Germinal center (tissue), 1 donor: ENCODE results near the gene ANXA3.

Source experiments
- DNase-seq: peaks from one replicate; pipeline ENCODE4 v3.0.0; 2012; ENCODE audit warnings: mixed read lengths, low spot score

ANXA3 gene

DNA sequence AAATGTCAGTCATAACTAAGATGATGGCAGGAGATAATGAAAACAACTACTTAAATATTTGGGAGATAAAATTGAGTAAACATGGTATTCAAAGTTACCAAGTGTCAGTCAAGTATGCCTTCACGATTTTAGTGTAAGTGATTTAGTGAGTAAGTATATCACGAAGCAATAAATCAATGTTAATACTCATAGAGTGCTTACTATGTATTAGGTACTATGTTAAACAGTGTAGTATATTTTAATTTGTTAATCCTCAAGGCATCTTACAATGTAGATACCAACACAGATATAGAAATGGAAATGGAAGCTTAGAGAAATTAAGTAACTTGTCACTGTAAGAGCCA, 59.6 kb downstream of the ANXA3 start:
- no peak for DNase-seq

DNA sequence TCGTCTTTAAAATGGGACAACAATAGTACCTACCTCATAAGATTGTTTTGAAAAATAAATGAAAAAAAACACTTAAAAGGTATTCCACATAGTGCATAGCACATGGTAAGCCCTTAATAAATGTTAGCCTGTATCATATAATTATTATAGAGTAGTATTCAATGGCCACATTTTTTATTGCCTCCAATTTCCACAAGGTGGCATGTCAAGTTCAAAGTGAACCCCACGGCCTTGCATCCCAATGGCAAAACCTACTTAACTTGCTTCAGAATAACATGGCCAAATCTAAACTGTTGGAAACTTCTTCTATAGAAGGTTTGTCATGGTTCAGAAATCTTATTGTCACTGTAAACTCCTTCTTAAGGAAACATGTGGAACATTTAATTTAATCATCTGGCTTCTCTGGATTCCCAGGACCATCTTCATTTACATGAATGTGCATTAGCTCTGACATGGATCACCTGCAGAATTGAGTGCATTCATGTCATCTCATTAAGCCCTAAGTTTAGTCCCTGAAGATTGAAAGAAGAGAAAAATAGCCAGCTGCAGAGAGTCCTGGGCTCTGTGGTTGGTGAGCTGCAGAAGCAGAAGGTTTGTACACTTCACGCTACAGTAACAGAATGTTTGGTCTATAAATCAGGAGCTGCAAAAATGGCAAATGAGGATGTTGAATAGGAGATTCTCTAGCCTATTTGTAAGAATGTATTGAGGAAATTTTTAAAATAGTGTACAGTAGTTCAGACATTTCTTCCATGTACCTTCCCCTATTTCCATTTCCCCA, 61.0 kb downstream of the ANXA3 start:
- peak; percentile 50 for DNase-seq

DNA sequence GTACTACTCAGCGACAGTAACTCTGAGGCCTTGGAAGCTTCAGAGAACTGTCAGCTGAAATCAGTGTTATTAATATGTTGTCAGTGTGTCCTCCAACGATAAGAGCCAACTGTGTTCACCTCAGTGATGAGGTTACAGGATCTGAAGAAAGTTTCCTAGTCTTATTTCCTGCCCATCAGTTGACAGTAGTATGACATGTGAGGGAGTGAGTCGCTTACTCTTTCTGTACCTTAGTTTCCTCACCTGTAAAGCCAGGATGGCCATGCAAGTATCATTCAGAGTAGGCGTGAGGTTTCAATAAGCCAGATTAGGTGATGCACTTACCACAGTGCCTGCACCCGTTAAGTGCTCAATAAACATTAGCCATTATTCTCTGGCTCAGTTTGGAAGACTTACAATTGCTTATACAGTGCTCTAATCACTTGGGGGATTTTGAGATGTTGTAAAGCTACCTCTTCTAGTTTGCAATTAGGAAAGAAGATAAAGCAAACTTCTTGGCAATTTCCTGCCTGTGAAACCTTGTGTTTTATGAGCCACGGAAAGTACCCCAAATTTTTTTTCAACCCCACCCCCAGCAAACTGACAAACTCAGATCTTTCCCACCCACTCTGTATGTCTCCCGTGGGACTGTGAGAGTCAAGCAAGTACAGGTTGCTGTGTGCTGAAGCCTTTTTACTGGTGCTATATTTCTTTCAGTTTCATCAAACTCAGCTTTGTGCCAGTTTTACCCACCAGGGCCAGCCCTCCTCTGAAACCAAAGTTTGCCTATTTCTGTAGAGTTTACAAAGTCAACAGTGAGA, 62.2 kb downstream of the ANXA3 start:
- DNase-seq: peak; percentile 44

DNA sequence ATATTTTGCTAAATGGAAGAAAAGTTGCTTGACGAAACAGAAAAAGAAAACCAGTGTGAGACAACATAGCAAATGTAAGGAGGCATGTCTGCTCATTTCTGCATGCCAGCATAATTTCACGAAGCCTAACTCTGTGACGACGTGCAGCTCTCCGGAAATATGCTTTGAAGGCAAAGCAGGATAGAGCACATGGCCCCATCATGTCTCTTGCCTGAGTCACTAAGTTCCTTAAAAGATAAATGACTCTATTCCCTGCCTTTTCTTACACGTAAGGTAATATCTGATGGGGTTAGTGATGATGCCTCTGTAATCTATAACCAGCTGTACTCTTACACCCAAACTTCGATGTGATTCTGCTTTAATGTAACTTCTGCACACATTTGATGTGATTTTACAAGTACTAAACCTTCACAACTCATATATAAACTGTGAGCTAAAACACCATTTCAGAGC, 64.5 kb downstream of the ANXA3 start:
- no peak for DNase-seq

DNA sequence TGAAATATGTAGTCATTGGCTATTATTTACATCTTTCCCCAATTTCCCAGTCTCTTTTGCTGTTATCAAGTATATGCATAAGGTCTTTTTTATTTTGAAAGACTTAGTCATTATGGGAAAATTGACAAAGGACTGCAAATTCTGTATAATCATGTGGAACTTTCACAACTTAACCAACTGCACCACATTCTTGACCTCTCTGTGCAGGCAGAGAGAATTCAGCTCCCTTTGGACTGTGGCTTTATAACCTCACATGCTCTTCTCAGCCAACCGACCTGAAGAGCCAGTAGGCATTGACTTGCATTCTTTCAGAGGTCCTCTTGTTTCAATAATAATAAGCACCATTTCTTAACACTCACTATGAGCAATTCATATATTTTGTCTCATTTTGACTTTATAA, 66.9 kb downstream of the ANXA3 start:
- DNase-seq: no peak

DNA sequence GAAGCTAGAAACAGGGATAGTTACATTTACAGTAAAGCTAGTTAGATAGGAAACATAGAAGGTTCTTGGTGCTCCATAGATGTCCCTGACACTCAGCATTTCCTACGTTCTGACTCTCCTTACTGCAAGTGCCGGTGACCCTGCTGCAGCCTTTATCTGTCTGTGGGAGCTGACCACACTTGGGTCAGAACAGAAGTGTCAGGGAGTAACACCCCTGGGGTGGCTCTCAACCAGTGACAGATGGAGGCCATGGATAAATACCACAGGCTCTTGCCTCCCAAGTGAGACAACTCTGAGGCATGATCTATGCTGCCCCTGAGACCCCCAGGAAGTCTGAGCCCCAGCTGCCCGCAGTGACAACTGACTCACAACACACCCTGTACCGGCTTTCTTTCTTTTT, 69.8 kb downstream of the ANXA3 start:
- DNase-seq: no peak

DNA sequence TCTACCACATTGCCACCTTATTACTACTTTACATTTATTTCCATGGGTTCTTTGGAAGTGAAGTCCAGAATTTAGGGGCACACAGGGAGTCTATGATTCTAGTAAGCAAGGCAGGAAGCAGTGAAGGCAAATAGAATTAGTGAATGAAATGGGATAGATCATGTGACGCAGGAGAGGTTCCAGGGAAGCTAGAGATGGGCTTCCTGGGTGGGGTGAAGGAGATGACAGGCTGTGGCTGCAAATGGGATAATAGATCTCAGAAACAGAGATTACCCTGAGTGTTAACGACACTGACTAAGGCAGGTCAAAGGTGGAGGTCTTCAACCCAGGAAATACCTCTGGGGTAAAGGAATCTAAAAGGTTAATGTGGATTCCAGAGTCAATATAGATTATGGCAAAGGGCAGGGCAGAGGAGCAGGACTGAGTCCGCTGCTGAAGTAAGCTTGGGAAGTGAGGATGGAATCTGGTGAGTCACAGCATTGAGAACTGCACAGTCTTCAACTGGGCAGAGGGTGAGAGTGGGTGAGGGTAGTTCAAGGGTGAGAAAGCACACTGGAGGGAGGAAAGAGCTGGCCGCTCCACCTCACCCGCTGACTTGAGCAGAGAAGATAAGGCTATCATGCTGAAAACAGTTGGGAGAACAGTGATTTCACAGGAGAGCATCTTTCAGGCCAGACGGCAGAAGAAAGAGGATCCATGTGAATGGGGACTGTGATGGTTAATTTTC, 70.8 kb downstream of the ANXA3 start:
- no peak for DNase-seq

DNA sequence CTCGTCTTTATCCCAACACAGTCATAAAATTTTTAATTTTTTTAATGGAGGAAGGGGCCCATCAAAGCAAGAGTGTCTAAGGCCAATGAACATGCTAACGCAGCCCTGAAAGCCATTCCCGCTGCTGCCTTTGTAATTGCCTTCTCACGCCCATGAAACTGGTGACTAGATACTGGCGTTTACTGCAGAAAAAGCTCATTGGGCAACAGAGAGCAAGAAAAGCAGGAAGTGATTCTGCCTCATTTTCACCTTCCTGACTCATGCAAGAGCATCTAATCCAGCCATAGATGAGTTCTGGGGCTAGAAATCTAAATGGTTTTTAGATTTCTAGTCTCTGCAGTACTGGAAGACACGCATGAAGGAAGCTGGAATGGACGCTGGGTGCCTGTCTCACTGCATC, 72.5 kb downstream of the ANXA3 start:
- DNase-seq: no peak

DNA sequence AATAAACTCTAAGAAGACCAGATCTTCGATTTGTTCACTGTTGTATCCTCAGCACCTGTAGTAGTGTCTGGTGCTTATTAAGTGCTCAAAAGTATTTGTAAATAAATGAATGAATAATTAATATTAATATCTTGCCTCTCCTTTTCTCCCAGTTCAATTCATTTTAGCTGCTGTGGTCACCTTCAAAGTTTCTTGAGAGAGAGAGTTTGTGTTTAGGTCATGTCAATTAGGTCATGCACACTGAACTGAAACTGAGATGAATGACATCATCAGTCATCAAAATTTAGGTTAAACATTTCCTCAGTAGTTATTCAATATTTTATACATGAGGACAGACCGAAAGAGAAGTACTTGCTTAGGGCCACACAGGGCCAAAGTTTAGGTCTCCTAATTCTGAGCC, 73.5 kb downstream of the ANXA3 start:
- no peak for DNase-seq

DNA sequence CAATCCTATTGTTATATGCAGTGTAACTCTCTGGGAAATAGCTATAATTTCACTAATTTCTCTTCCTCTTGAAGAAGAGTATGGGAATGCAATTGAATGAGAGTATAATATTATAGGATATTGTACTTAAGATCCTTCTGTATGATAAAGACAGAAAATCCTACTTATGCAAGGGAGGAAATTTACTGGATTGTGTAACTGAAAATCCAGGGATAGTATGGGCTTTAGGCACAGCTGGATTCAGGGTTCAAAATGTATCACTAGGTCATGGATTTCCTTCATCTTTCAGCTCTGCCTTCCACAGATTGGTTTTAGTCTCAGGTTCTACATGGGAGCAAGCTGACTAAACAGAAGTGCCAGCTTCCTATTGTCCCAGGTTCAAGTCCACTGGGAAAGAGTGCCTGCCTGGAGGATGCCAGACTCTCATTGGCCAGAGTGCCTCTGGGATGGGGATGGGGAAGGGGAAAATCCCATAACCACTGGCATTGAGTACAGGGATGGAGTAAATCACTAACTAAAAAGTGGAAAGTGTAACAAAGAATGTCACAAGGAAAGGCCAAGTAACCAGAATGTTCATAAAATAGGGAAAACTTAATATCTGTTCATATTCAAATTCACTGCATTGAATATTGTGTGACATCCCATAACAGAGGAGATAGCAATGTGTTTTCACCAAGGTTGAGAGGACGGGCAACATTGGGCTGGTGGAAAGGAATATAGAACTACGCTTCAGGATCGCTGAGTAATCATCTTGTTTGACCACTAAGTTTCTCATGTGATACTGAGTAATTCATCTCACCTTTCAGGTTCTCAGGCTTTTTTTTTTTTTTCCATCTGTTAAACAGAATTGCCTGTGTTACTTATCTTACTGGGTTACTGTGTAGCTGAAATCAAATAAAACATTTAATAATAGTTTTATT, 75.7 kb downstream of the ANXA3 start:
- no peak for DNase-seq

DNA sequence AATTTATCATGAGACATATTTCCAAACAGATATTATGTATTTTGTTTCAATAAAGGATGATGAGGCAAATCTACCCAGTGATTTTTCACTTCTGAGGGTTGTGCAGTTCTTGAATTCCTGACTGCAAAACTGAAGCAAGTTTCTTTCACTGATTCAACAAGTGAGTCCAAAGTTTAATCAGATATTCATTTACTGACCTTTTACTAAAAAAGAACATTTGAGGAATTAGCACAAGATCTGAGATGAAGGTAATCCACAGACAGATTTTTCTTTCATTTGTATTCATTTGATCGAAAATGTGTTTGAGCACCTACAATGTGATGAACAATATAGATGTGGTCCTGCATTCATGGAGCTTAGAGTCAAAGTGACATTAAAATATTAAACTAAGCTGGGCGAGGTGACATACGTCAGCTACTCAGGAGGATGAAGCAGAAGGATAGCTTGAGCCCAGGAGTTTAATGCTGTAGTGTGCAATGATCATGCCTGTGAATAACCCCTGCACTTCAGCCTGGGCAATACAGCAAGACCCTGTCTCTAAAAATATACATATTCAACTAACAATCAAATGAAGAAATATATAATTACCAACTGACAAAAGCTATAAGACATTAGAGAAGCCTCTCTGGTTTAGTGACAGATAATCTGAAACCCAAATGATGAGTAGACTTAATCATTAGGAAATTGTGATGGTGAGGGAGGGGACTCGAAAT, 76.6 kb downstream of the ANXA3 start:
- DNase-seq: no peak

DNA sequence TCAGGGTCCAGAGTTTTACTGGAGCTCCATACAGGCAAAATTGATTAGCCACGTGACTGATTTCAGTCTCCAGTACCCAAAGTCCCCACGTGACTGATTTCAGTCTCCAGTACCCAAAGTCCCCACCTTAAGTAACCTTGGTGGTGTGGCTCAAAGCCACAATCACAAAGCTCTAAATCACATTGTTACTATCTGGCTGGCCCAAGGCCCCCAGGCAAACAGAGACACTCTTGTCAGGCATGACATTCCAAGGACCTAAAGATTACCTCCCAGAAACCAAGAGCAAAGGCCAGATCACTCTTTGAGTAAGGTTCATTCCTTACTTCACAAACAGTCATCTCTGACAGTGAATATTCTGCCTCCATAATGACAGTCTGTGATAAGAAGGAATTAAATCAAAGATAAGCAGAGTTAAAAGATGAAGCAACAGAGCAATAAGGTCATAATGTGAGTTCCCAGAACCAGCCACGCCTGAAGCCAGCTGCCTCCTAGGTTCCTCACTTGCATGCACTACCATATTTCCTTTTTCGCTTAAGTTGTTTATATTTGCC, 78.5 kb downstream of the ANXA3 start:
- no peak for DNase-seq

DNA sequence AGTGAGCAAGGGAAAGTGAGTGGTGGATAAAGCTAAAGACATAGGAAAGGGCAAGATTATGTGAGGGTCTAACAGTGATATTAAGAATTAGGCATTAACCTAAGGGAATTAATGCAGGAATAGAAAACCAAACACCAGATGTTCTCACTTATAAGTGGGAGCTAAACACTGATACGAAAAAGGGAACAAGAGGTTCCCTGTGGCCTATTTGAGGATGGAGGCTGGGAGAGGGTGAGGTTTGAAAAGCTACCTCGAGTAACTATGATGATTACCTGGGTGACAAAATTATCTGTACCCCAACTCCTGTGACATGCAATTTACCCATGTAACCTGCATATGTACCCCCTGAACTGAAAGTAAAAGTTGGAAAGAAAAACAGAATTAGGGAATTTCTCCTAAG, 79.0 kb downstream of the ANXA3 start:
- DNase-seq: no peak

DNA sequence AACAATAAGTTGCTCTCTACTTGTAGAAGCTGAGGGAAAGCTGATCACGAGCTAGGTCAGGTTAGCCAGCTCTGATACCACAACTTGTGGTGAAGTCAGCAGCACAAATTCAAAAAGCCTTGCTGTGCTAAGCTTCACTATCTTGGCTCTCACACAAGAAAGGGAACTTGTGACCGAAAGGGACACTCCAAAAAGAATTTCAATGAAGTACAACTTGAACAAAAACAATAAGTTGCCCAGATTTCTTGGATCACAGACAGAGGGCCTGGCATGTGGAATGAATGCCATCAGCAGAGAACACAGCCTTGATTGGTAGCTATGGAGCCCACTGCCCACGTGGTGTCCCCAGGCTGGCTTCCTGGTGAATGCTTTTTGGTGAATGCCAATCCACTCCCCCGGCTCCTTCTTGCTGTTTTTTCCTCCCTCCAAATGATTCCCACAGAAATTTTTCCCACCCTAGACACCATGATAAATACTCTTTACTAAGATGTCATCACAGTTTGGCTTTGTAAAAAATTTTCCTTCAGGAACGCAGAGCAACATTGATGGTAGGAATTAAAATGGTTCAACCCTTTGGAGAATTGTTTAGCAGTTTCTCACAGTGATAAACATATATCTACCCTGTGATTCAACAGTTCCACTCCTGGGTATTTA, 82.6 kb downstream of the ANXA3 start:
- DNase-seq: no peak

DNA sequence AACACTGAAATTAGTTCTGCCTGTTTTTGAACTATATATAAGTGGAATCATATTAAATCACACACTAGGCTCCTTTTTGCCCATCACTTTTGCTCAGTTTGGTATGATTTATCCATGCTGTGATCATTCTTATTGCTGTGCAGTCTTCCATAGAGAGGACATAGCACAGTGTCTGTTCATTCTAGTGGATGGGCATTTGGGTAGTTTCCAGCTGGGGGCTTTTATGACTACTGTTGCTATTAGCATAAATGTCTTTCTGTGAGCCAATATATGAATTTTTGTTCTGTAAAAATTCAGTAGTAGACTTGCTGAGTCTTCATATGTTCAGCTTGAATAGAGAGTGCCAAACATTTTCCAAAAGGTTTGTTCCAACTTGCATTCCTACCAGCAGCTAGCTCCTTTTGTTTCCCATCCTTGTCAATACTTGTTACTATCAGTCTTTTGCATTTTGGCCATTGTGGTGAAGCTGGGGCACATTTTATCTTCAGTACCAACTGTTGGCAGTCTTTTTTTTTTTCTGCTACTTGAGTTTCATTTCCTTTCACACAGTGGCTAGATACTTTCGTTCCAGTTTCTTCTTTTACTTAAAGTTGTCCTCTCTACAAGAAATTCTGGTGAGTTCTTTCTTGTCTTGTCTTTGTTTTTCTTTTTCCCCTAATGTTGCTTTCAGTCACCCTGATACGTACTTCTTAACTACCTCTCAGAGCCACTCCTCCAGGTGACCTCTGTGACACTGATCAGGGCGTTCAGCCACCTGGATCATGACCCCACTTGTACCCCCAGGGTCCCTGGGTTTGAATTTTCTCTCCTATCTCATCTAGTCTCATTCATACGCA, 87.0 kb downstream of the ANXA3 start:
- no peak for DNase-seq

DNA sequence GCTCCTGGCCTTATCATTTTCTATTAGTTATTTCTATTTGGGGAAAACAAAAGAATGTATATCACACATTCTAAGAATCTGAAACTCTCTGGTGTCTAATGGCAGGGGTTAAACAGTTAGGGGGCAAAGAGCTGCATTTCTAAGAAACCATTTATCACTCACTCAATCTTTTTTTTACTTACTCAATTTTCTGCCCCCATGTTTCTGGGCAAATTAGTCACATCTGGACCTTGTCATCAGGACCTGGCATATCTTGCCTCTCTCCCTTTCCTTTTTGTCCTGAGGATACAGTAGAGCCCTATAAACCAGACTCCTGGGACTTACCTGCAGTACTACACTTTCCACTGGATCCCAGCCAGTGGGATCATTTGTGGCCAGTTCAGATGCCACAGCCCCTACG, 89.1 kb downstream of the ANXA3 start:
- no peak for DNase-seq

DNA sequence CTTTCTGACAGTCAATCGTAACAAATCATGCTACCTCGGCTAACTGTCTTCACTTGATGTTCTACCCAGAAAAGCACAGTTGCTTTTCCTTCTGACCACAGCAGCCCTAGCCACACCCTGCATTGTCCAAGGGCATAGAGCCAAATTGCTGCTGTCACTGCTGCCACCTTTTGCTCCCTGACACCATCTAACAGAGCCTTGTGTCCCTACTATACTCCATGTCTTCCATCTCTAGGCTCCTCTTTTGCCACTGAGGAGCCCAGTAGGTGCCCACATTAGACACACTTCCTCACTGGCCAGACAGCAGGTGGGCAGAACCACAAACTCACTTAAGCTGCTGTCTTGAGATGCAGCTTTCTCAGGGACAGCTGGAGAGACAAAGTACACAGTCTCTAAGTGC, 91.4 kb downstream of the ANXA3 start:
- DNase-seq: no peak

DNA sequence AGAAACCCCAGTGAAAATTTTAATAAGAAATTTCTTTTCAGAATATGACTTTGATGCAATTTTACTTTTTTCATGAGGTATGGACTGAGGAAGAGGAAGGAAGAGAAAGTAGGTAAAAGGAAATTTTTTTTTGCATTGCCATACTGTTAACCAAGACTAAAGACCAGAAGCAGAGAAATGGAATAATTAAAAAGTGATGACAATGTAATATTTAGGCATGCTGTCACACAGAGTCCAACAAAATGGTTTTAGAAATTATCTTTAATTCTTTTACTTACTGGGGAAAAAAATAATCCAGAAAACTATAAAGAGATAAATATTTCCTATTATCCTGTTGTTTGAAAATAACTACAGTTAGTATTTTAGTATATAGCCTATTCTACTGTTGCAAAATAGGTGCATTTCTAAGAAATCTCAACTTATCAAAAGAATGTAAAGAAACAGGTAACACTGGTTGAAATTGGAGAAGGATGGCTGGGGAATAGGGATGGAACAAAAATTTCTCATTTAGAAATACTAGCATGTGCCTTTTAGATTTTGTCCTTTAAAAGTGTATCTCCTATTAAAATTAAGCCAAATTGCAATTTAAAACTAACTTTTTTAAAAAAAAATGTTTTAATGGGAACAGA, 92.6 kb downstream of the ANXA3 start:
- DNase-seq: no peak

DNA sequence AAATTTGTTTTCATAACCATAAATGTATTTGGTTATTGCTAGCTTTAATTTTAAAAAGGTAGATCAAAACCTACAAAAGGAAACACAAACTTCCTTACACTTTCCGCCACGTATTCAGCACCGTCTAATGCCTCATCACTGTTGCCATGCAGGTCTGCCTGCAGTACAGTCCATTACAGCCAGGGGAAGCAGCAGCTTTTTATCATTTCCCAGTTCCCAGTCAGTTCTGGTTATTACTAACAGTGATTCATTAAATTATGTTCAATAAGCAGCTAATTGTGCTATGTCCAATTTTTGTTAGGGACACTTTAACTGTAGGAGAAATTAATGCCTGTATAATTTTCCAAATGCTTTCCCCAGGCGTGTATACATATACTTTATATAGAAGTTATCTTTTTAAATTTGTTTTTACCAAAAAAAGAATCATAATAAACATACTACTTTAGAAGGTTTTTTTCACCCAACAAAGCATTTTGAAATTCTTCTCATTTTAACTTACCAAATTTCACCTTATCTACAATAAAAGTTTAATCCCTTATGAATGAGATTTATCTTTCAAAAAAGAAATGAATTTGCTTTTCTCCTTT, 93.3 kb downstream of the ANXA3 start:
- DNase-seq: peak; percentile 74
